Natural killer cell (primary cell): ENCODE measurements around the gene PMEL. TPM values are rescaled to one million over a fixed set of nuclear protein-coding genes. Genes with fewer than 3 reads are reported as not detected.

Source experiments
- ATAC-seq, 3 donors: fragments of 150-1000 bp in 2 of 3; fragments of 200-7000 bp in 1 of 3; cut with Tn5 transposase; 1 replicate in 1 of 3; 2 replicates in 2 of 3; pipeline ENCODE4 v1.10.0; 2021; ENCODE audit warnings: mild to moderate bottlenecking in 2 of 3, moderate library complexity in 2 of 3
- DNase-seq, 2 donors: peaks; one replicate each; pipeline versions ENCODE4 v3.0.0 to v3.0.0-alpha.2; 2013 to 2021; ENCODE audit warnings: mixed read lengths in 1 of 2
- H3K27ac ChIP-seq: one replicate; pipeline ENCODE4 v1.5.1; 2013; ENCODE audit warnings: mild to moderate bottlenecking, low read length
- H3K27me3 ChIP-seq: one replicate; pipeline ENCODE4 v1.6.1; 2013; ENCODE audit warnings: low read length; ENCODE audit not compliant: control insufficient read depth, insufficient read depth
- H3K36me3 ChIP-seq: one replicate; pipeline ENCODE4 v1.6.1; 2013; ENCODE audit warnings: low read length; ENCODE audit not compliant: control insufficient read depth, insufficient read depth
- H3K4me1 ChIP-seq: one replicate; pipeline ENCODE4 v1.6.1; 2013; ENCODE audit warnings: low read length; ENCODE audit not compliant: control insufficient read depth, insufficient read depth
- H3K4me3 ChIP-seq: one replicate; pipeline ENCODE4 v1.5.1; 2013; ENCODE audit warnings: low read length
- H3K9me3 ChIP-seq: one replicate; pipeline ENCODE4 v1.6.1; 2013; ENCODE audit warnings: low read length; ENCODE audit not compliant: control insufficient read depth, insufficient read depth
- H3K27ac Mint-ChIP-seq, 2 donors: one replicate each; pipeline ENCODE4 v1.8.0; 2022; ENCODE audit warnings: mild to moderate bottlenecking in 2 of 2, mixed read lengths in 2 of 2, moderate library complexity in 1 of 2
- H3K27me3 Mint-ChIP-seq, 2 donors: one replicate each; pipeline ENCODE4 v1.8.0; 2022; ENCODE audit warnings: low read depth in 2 of 2, mixed read lengths in 2 of 2
- H3K36me3 Mint-ChIP-seq: one replicate; pipeline ENCODE4 v1.8.0; 2022; ENCODE audit warnings: mixed read lengths
- H3K4me1 Mint-ChIP-seq, 2 donors: one replicate each; pipeline ENCODE4 v1.8.0; 2022; ENCODE audit warnings: mixed read lengths in 2 of 2
- H3K4me3 Mint-ChIP-seq: one replicate; pipeline ENCODE4 v1.8.0; 2022; ENCODE audit warnings: mild to moderate bottlenecking, moderate library complexity, mixed read lengths
- H3K9me3 Mint-ChIP-seq, 2 donors: one replicate each; pipeline ENCODE4 v1.8.0; 2022; ENCODE audit warnings: mixed read lengths in 2 of 2
- WGBS: methylation state at CpG from one replicate; pipeline ENCODE4 v1.1.7; 2013; ENCODE audit warnings: missing lambda C conversion rate; ENCODE audit not compliant: insufficient coverage; 5-methylcytosine and 5-hydroxymethylcytosine counted together
- intact Hi-C: fragments of 100-400 bp; cut with micrococcal nuclease; formaldehyde crosslinking; loops from one replicate; pipeline ENCODE4 v1.14.2; 2022
- total RNA-seq, 4 donors: library from RNA; stranded (reverse); fragments of 120-200 nt in 1 of 4; gene quantifications; one replicate each; pipeline versions ENCODE4 v1.2.3 to v1.2.4, GENCODE V29; 2013 to 2022
- TF ChIP-seq, protein P1 (sequence below): fragments of 200-600 bp; IDR thresholded peaks from one replicate; pipeline ENCODE4 v1.8.0; 2022; ENCODE audit warnings: antibody characterized with exemption

PMEL gene
- total RNA-seq, 3 donors from 2014 or later (not counting 1 experiment from before 2014, with no cell fraction given), result 0.35 TPM; not detected in 2

- peaks cover 28 to 33% of the 10 kb centered on the region in 2 donors for H3K4me1 Mint-ChIP-seq
- peaks cover 33% of the 10 kb centered on the region for H3K4me1 ChIP-seq
- TF ChIP-seq, protein P1, sequence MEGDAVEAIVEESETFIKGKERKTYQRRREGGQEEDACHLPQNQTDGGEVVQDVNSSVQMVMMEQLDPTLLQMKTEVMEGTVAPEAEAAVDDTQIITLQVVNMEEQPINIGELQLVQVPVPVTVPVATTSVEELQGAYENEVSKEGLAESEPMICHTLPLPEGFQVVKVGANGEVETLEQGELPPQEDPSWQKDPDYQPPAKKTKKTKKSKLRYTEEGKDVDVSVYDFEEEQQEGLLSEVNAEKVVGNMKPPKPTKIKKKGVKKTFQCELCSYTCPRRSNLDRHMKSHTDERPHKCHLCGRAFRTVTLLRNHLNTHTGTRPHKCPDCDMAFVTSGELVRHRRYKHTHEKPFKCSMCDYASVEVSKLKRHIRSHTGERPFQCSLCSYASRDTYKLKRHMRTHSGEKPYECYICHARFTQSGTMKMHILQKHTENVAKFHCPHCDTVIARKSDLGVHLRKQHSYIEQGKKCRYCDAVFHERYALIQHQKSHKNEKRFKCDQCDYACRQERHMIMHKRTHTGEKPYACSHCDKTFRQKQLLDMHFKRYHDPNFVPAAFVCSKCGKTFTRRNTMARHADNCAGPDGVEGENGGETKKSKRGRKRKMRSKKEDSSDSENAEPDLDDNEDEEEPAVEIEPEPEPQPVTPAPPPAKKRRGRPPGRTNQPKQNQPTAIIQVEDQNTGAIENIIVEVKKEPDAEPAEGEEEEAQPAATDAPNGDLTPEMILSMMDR, result no peak
These were observed 30.1 kb downstream of the PMEL start for GRCh38 chr12:55935738-55936151.

GRCh38 chr12:55934773-55935172, 31.1 kb downstream of the PMEL start:
- no peaks in the 10 kb centered on the region for H3K9me3 ChIP-seq
- no peak overlapping the region for H3K27ac ChIP-seq
- no peak overlapping the region for H3K27ac Mint-ChIP-seq
- intact Hi-C loops, result loop anchor here (5.0 kb wide), 1 partner anchor 207 kb away; the partner anchor contains the start of gene CD63
- TF ChIP-seq, protein P1, result no peak
- no peaks in the 10 kb centered on the region for H3K27me3 Mint-ChIP-seq
- H3K4me3 ChIP-seq, result no peak overlapping the region
- H3K27me3 ChIP-seq, result no peaks in the 10 kb centered on the region
- no peak overlapping the region for H3K4me3 Mint-ChIP-seq
- peaks cover 32% of the 10 kb centered on the region for H3K4me1 ChIP-seq
- no peaks in the 10 kb centered on the region for H3K9me3 Mint-ChIP-seq
- ATAC-seq (no peak), DNase-seq (no peak)
- H3K36me3 Mint-ChIP-seq, result no peaks in the 10 kb centered on the region
- H3K36me3 ChIP-seq, result peaks cover 30% of the 10 kb centered on the region
- H3K4me1 Mint-ChIP-seq, result peaks cover 28 to 34% of the 10 kb centered on the region in 2 donors
- WGBS, result 100% methylated on average over 1 of the region's 1 CpG

More at GRCh38 chr12:55935738-55936151, 30.1 kb downstream of the PMEL start:
- Mint-ChIP-seq H3K36me3 (no peaks in the 10 kb centered on the region), H3K9me3 (no peaks in the 10 kb centered on the region), H3K27me3 (no peaks in the 10 kb centered on the region), H3K27ac (peak overlapping the region in 1 of 2 donors; percentile 4), H3K4me3 (peak overlapping the region; percentile 31)
- H3K36me3 ChIP-seq, result peaks cover 34% of the 10 kb centered on the region
- intact Hi-C loops, result no loop called here
- no peaks in the 10 kb centered on the region for H3K9me3 ChIP-seq
- DNase-seq (peak in 1 of 2 donors; percentile 52), ATAC-seq (no peak)
- H3K4me3 ChIP-seq, result no peak overlapping the region
- no peak overlapping the region for H3K27ac ChIP-seq
- H3K27me3 ChIP-seq, result no peaks in the 10 kb centered on the region
- 97% methylated on average over 24 of the region's 26 CpGs for WGBS

- TF ChIP-seq, protein P1, result no peak
- peaks cover 33 to 41% of the 10 kb centered on the region in 2 donors for H3K4me1 Mint-ChIP-seq
- no peaks in the 10 kb centered on the region for H3K27me3 Mint-ChIP-seq
- Histone ChIP-seq H3K36me3 (peaks cover 23% of the 10 kb centered on the region), H3K9me3 (no peaks in the 10 kb centered on the region), H3K4me3 (no peak overlapping the region), H3K27me3 (no peaks in the 10 kb centered on the region), H3K27ac (no peak overlapping the region), H3K4me1 (peaks cover 37% of the 10 kb centered on the region)
- intact Hi-C loops, result loop anchor here (5.0 kb wide), 1 partner anchor 207 kb away; the partner anchor contains the start of gene CD63
- H3K4me3 Mint-ChIP-seq, result peak overlapping the region; percentile 66
- ATAC-seq (no peak), DNase-seq (no peak)
- 100% methylated on average over 1 of the region's 1 CpG for WGBS
- H3K27ac Mint-ChIP-seq, result peak overlapping the region in 1 of 2 donors; percentile 23
- H3K9me3 Mint-ChIP-seq, result no peaks in the 10 kb centered on the region
- no peaks in the 10 kb centered on the region for H3K36me3 Mint-ChIP-seq
These were observed 31.8 kb downstream of the PMEL start for GRCh38 chr12:55933799-55934742.
